ENCODE measurements around the gene FOXP2. TPM values are rescaled to one million over a fixed set of nuclear protein-coding genes. Genes with fewer than 3 reads are reported as not detected.

FOXP2 gene
- total and polyA plus RNA-seq, 2 of the 13 experiments (the other 11 are each of a cell fraction or from before 2014, with no cell fraction given): 0.90 TPM; not detected in 1

GRCh38 chr7:114504586-114504985 is 90.0 kb downstream of the FOXP2 start:
- Histone ChIP-seq H3K9me3 (ENCODE audit: low read length) (no peaks in the 10 kb centered on the region), H2AFZ (ENCODE audit: low read length) (no peak overlapping the region), H3K9ac (ENCODE audit: insufficient read depth, low read depth, low read length) (no peak overlapping the region), H3K4me1 (ENCODE audit: insufficient read depth, low read length) (no peaks in the 10 kb centered on the region), H3K4me3 (replicated peaks in 1 of 3; ENCODE audit: insufficient read depth in 1 of 3, low read depth in 2 of 3, low read length in 3 of 3) (no peak overlapping the region), H3K79me2 (ENCODE audit: insufficient read depth, low read length) (no peaks in the 10 kb centered on the region), H3K36me3 (replicated peaks in 1 of 2; ENCODE audit: control insufficient read depth in 1 of 2, insufficient read depth in 2 of 2, low read length in 2 of 2) (no peaks in the 10 kb centered on the region), H4K20me1 (ENCODE audit: insufficient read depth, low read length) (no peaks in the 10 kb centered on the region), H3K27me3 (ENCODE audit: control insufficient read depth in 1 of 2, insufficient read depth in 2 of 2, low read length in 2 of 2) (no peaks in the 10 kb centered on the region), H3K27ac (ENCODE audit: extremely low read length, insufficient read depth, low read length) (no peak overlapping the region), H3K4me2 (ENCODE audit: low read depth, low read length) (no peak overlapping the region)
- 3% methylated on average over 1 of the region's 1 CpG for WGBS (ENCODE audit: low lambda C conversion rate)
- no TSS peak for BruUV-seq (replicated peaks)
- FAIRE-seq: no peak
- no peak for DNase-seq (ENCODE audit: low spot score)
- no peak for TF ChIP-seq THYN1 (CRISPR knock-in tag; IDR thresholded peaks at IDR 0.05; ENCODE audit: borderline replicate concordance, low read depth)
- no peak for TF ChIP-seq ZSCAN22 (CRISPR knock-in tag; IDR thresholded peaks at IDR 0.05)
- TF ChIP-seq SIN3A (IDR thresholded peaks at IDR 0.05; ENCODE audit: borderline replicate concordance, low read depth, low read length): no peak
- no peak for TF ChIP-seq ZNF792 (CRISPR knock-in tag; IDR thresholded peaks at IDR 0.05)
- TF ChIP-seq SMARCE1 (IDR thresholded peaks at IDR 0.05; ENCODE audit: borderline replicate concordance): no peak
- TF ChIP-seq, protein P1, sequence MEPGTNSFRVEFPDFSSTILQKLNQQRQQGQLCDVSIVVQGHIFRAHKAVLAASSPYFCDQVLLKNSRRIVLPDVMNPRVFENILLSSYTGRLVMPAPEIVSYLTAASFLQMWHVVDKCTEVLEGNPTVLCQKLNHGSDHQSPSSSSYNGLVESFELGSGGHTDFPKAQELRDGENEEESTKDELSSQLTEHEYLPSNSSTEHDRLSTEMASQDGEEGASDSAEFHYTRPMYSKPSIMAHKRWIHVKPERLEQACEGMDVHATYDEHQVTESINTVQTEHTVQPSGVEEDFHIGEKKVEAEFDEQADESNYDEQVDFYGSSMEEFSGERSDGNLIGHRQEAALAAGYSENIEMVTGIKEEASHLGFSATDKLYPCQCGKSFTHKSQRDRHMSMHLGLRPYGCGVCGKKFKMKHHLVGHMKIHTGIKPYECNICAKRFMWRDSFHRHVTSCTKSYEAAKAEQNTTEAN (CRISPR knock-in tag; conservative IDR thresholded peaks at IDR 0.05): no peak
- no peak for TF ChIP-seq ZNF615 (CRISPR knock-in tag; IDR thresholded peaks at IDR 0.05; ENCODE audit: borderline replicate concordance)
- TF ChIP-seq TRIM22 (IDR thresholded peaks at IDR 0.05): no peak
- TF ChIP-seq TFDP1 (CRISPR knock-in tag; IDR thresholded peaks at IDR 0.05; ENCODE audit: borderline replicate concordance): no peak
- TF ChIP-seq ZSCAN21 (CRISPR knock-in tag; IDR thresholded peaks at IDR 0.05; ENCODE audit: borderline replicate concordance): no peak
- TF ChIP-seq CCAR2 (optimal IDR thresholded peaks at IDR 0.05; ENCODE audit: low read depth, low read length): no peak
- no peak for TF ChIP-seq ZNF383 (CRISPR knock-in tag; IDR thresholded peaks at IDR 0.05; ENCODE audit: borderline replicate concordance)
- no peak for TF ChIP-seq ELF3 (CRISPR knock-in tag; IDR thresholded peaks at IDR 0.05)
- TF ChIP-seq ZBTB25 (CRISPR knock-in tag; IDR thresholded peaks at IDR 0.05): no peak
- no peak for TF ChIP-seq REXO4 (CRISPR knock-in tag; IDR thresholded peaks at IDR 0.05; ENCODE audit: borderline replicate concordance)
- no peak for TF ChIP-seq SMAD9 (CRISPR knock-in tag; IDR thresholded peaks at IDR 0.05)
- TF ChIP-seq ISX (CRISPR knock-in tag; conservative IDR thresholded peaks at IDR 0.05): no peak
- TF ChIP-seq, protein P2, sequence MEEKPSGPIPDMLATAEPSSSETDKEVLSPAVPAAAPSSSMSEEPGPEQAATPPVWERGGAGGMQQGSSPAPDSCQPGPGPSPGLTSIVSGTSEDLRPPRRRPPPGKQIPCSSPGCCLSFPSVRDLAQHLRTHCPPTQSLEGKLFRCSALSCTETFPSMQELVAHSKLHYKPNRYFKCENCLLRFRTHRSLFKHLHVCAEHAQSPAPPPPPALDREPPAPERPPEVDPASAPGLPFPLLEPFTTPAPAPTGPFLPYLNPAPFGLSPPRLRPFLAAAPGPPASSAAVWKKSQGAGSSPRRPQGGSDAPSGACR (CRISPR knock-in tag; IDR thresholded peaks at IDR 0.05): no peak
- no peak for TF ChIP-seq PBX3 (CRISPR knock-in tag; IDR thresholded peaks at IDR 0.05; ENCODE audit: borderline replicate concordance)
- TF ChIP-seq ZNF329 (CRISPR knock-in tag; IDR thresholded peaks at IDR 0.05; ENCODE audit: low read depth): no peak
- ATAC-seq: no peak
- ChIA-PET CTCF (ENCODE audit: low intra/inter-chr PET ratio, low total read pairs) (no interaction called here), POLR2A (no interaction called here)
- intact Hi-C loops (cut with micrococcal nuclease; ENCODE audit: unreplicated experiment): no loop called here
- in situ Hi-C loops (cut with HindIII; ENCODE audit: extremely low pct_ligation_motif_present, low pct_unique_long_range_greater_than_20kb): no loop called here
